Activated naive CD8-positive, alpha-beta T cell treated with anti-CD3 and anti-CD28 coated beads, Interleukin-2, amount 10 ng/mL, durations not matched to agents 7 days and 5 days (primary cell): ENCODE data around the gene WRAP73. TPM values are rescaled to one million over a fixed set of nuclear protein-coding genes. Genes with fewer than 3 reads are reported as not detected.

ENCODE experiments used
- ATAC-seq: fragments of 150-1000 bp; cut with Tn5 transposase; one replicate; pipeline ENCODE4 v1.10.0; 2021; ENCODE audit warnings: low read depth, moderate library complexity
- POLR2A ChIA-PET: fragments of 350-600 bp; sonication (Branson Sonifier 250); formaldehyde crosslinking; loops from one replicate; lab custom pipeline; 2021; ENCODE audit warnings: antibody characterized with exemption; lab: Charles Lee
- DNase-seq: peaks from one replicate; pipeline ENCODE4 v3.0.0; 2021
- H3K27ac Mint-ChIP-seq: one replicate; pipeline ENCODE4 v1.8.0; 2022; ENCODE audit warnings: mild to moderate bottlenecking, mixed read lengths
- H3K27me3 Mint-ChIP-seq: one replicate; pipeline ENCODE4 v1.8.0; 2022; ENCODE audit warnings: mild to moderate bottlenecking, moderate library complexity, mixed read lengths
- H3K36me3 Mint-ChIP-seq: one replicate; pipeline ENCODE4 v1.8.0; 2021; ENCODE audit warnings: mild to moderate bottlenecking, mixed read lengths
- H3K4me1 Mint-ChIP-seq: one replicate; pipeline ENCODE4 v1.8.0; 2021; ENCODE audit warnings: mixed read lengths
- H3K4me3 Mint-ChIP-seq: one replicate; pipeline ENCODE4 v1.8.0; 2022; ENCODE audit warnings: mild to moderate bottlenecking, moderate library complexity, mixed read lengths
- H3K9me3 Mint-ChIP-seq: one replicate; pipeline ENCODE4 v1.8.0; 2021; ENCODE audit warnings: mixed read lengths
- total RNA-seq, 2 experiments: library from RNA; stranded (reverse); gene quantifications; one replicate each; pipeline ENCODE4 v1.2.3, GENCODE V29; 2021

WRAP73 gene
- total RNA-seq, 2 experiments from 2014 or later, result 40.2 to 41.6 TPM

DNA sequence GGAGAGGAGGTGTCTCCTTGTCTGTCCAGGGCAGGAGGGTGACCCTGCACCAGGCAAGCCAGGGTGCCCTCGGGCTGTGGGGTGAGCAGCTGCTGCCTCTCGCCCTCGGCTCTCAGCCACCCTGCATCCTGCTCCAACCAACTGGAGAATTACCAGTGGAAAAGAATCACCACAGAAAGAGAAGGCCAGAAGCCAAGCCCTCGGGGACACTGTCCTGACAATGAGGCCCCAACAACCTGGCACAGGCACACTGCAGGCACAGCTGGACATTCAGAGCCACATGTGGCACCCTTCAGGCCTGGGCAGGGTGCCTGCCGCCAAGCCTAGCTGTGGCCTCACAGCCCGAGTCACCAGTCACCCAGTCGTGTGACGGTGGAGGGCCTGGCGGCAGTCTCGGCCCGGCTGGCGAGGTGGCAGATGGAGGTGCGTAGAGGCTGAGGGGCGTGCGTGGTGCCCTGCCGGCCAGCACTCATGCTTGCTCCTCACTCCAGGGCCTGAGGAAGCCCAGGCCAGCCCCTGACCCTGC, 50.6 kb downstream of the WRAP73 start:
- DNase-seq (no peak), ATAC-seq (no peak)
- Mint-ChIP-seq H3K4me3 (no peak overlapping the region), H3K4me1 (peaks cover 9% of the 10 kb centered on the region), H3K36me3 (no peaks in the 10 kb centered on the region), H3K9me3 (no peaks in the 10 kb centered on the region), H3K27ac (no peak overlapping the region), H3K27me3 (no peaks in the 10 kb centered on the region)
- POLR2A ChIA-PET, result no interaction called here

DNA sequence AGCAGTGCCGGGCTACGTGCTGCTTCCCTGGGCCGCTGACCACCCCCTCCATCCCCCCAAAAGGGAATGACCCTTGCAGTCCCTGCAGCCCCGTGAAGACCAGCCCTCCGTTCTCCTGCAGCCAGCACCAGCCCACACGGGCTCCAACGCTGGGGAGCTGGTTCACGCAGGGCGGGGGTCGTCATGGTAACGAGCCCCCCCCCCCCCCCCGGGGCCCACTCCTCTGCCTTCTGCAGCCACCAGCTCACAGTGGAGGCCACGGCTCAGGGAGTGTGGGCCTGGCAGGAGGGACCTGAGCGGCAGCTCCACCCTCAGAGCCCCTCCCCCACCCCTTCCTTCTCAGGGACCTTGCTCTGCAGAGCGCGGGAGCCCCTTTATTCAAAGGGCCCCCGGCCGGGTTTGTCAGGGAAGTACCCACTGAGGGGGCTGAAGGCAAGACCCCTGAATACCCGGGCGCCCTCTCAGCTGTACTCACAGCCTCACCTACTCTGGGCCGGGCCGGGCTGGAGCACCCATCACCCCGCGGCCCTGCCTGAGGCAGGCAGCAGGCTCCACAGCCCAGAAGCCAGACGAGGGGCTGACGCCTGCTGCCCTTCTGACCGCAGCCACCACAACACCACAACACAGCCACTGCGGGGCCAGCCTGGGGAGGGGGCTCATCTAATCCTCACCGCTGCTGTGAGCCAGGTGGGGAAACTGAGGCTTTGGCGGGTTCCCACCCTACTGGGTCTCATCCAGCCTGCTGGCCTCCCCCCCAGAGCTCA, 51.2 kb downstream of the WRAP73 start:
- Mint-ChIP-seq H3K9me3 (no peaks in the 10 kb centered on the region), H3K27me3 (no peaks in the 10 kb centered on the region), H3K27ac (peak overlapping the region; percentile 96), H3K4me1 (peaks cover 12% of the 10 kb centered on the region), H3K4me3 (peak overlapping the region; percentile 83), H3K36me3 (no peaks in the 10 kb centered on the region)
- no peak for ATAC-seq
- POLR2A ChIA-PET, result no interaction called here
- DNase-seq, result no peak

DNA sequence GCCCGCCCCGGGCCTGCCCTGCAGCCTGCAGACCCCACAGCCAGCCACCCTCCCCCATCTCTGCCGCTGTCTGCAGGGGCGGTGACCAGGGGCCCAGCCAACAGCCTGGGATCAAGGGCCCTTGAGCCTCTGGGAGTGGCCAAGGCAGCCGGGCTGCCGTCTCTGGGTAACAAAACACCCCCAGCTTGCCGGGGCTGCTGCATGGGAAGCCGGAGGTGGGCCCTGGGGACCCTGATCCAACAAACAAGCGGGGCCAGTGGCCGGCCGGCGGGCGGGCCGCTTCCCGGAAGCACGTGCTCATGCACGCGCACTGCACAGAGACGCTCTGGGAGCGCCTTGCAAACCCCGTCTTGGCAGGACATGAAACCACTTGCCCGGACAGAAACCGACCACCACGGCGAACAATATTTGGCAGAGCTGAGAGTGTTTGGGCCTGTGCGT, 51.8 kb downstream of the WRAP73 start:
- no peak for DNase-seq
- peak overlapping the region; percentile 96 for H3K27ac Mint-ChIP-seq
- POLR2A ChIA-PET, result no interaction called here
- H3K36me3 Mint-ChIP-seq, result no peaks in the 10 kb centered on the region
- peaks cover 12% of the 10 kb centered on the region for H3K4me1 Mint-ChIP-seq
- H3K9me3 Mint-ChIP-seq, result no peaks in the 10 kb centered on the region
- no peak for ATAC-seq
- no peaks in the 10 kb centered on the region for H3K27me3 Mint-ChIP-seq
- H3K4me3 Mint-ChIP-seq, result peak overlapping the region; percentile 83

DNA sequence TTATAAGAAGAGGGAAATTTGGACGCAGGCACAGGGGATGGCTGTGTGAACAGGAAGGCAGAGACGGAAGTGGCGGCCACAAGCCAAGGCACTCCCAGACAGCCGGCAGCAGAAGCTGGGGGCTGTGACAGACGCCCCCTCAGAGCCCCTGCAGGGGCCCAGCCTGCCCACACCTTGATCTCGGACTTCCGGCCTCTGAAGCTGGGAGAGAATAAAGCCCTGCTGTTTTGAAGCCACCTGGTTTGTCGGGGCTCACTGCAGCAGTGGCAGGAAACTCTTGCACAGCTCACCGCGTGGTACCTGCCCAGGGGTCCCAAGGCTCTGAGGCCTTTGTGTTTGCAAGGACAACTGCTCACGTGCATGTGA, 52.3 kb downstream of the WRAP73 start:
- POLR2A ChIA-PET, result no interaction called here
- no peaks in the 10 kb centered on the region for H3K9me3 Mint-ChIP-seq
- ATAC-seq, result peak; percentile 71
- DNase-seq, result peak; percentile 56
- no peaks in the 10 kb centered on the region for H3K27me3 Mint-ChIP-seq
- peaks cover 12% of the 10 kb centered on the region for H3K4me1 Mint-ChIP-seq
- H3K27ac Mint-ChIP-seq, result peak overlapping the region; percentile 96
- H3K4me3 Mint-ChIP-seq, result peak overlapping the region; percentile 83
- no peaks in the 10 kb centered on the region for H3K36me3 Mint-ChIP-seq

DNA sequence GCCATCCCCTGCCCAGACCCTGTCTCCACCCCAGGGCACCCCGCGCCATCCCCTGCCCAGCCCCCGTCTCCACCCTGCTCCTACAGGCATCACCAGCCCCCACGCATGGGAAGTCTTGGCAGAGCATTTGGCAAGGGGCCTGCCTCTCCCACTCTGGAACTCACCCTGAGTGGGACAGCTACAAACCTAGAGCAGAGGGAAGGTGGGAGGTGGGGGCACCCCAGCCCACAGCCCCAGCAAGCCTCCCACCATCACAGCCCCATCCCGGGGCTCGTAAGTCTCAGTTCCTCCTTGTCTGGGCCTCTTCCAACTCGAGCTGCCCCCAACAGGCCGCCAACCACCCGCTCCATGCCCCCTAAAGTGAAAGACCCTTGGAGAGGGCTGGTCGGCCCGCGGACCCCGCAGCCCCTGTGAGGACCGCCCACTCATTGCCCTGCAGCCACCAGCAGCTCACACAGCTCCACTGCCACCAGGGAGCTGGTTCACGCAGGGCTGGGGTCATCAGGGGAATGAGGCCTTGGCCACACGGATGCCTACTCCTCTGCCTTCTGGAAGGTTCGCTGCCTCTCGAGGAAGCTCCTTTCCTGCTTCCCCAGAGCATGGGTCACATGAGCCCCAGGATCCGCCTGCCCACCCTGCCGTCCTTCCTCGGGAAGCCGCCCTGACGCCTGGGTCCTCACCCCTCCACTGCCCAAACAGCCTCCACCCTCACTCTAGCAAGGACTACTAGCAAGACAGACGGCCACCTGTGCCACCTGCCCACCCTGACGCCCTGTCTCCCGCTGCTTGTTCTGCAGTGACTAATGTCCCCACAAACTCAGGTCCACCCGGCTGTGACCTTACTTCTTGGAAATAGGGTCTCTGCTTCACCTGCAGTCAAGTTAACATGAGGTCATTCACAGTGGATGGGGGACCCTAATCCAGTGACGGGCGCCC, 53.0 kb downstream of the WRAP73 start:
- H3K27me3 Mint-ChIP-seq, result no peaks in the 10 kb centered on the region
- POLR2A ChIA-PET, result no interaction called here
- H3K9me3 Mint-ChIP-seq, result no peaks in the 10 kb centered on the region
- peak overlapping the region; percentile 83 for H3K4me3 Mint-ChIP-seq
- no peaks in the 10 kb centered on the region for H3K36me3 Mint-ChIP-seq
- peak; percentile 25 for ATAC-seq
- DNase-seq, result no peak
- peak overlapping the region; percentile 96 for H3K27ac Mint-ChIP-seq
- H3K4me1 Mint-ChIP-seq, result peaks cover 12% of the 10 kb centered on the region

DNA sequence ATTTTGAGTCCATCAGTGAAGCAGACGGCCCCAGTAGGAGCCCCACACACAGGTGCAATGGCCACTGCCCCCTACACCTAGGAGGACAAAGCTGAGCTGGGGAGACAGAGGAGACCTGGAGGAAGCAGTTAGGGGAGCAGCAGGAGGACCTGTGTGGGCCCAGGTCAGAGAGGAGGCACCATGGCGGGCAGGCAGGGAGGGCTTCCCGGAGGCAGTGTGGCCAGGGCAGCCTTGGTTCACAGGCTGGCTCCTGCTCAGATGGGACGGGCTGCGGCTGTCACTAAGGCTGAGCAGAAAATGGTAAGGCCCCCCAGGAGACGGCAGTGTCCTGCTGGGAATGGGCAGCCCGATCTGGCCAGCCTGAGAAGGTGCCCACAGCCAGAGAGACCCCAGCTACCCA, 54.0 kb downstream of the WRAP73 start:
- no peak for DNase-seq
- no peaks in the 10 kb centered on the region for H3K9me3 Mint-ChIP-seq
- peak overlapping the region; percentile 60 for H3K27ac Mint-ChIP-seq
- H3K27me3 Mint-ChIP-seq, result no peaks in the 10 kb centered on the region
- peaks cover 12% of the 10 kb centered on the region for H3K4me1 Mint-ChIP-seq
- no peak for ATAC-seq
- POLR2A ChIA-PET, result no interaction called here
- H3K4me3 Mint-ChIP-seq, result no peak overlapping the region
- no peaks in the 10 kb centered on the region for H3K36me3 Mint-ChIP-seq

DNA sequence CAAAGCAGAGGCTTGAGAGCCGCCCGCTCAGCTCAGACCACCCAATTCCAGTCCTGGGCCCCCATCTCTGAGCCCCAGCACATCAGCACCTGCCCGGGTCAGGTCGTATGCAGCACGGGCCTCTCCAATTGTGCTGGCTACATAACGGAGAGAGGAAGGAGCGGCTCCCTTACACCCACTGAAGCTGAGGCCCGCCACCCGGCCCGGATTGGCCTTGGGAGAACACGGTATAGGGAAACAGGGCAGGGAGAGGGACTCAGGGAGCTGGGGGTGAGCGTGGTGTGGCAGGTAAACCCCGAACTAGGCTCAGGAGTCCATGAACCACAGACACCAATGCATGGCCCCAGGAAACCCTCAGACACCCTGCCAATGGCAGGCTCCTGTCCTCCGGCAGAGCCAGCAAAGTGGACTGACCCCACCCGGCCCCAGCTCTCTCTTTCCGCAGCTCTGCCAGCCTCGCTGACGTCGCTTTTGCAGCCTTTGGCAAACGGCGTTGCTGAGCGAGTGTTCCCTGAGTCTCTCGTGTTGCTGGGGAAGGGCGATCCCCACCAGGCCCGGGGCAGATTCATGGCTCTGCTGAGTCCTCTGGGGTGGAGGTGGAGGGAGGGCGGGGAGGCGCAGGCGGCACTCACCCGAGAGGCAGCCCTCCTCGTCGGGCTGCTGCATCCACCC, 55.1 kb downstream of the WRAP73 start:
- Mint-ChIP-seq H3K4me1 (peaks cover 12% of the 10 kb centered on the region), H3K36me3 (no peaks in the 10 kb centered on the region), H3K27me3 (no peaks in the 10 kb centered on the region), H3K27ac (no peak overlapping the region), H3K9me3 (no peaks in the 10 kb centered on the region), H3K4me3 (no peak overlapping the region)
- POLR2A ChIA-PET, result no interaction called here
- no peak for ATAC-seq
- no peak for DNase-seq

DNA sequence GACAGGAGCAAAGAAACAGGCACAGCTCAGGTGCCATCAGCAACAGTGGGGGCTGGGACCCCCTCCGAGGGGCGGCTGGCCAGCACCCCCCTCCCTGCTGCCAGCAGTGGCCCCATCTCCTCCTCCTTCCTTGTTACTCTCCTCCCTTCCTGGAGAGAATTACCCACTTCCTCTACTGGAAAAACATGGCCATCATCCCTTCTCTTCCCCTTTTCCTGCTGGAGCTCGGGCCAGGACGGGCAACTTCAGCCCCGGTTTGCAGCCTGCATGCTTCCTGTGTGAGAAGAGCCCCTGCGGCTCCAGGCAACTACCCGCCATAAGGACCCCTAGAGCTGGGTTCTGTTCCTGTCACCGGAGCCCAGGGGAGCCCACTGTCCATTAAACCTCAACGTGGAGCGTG, 56.2 kb downstream of the WRAP73 start:
- Mint-ChIP-seq H3K4me1 (peaks cover 12% of the 10 kb centered on the region), H3K9me3 (no peaks in the 10 kb centered on the region), H3K27ac (no peak overlapping the region), H3K4me3 (no peak overlapping the region), H3K27me3 (no peaks in the 10 kb centered on the region), H3K36me3 (no peaks in the 10 kb centered on the region)
- POLR2A ChIA-PET, result no interaction called here
- no peak for DNase-seq
- no peak for ATAC-seq

DNA sequence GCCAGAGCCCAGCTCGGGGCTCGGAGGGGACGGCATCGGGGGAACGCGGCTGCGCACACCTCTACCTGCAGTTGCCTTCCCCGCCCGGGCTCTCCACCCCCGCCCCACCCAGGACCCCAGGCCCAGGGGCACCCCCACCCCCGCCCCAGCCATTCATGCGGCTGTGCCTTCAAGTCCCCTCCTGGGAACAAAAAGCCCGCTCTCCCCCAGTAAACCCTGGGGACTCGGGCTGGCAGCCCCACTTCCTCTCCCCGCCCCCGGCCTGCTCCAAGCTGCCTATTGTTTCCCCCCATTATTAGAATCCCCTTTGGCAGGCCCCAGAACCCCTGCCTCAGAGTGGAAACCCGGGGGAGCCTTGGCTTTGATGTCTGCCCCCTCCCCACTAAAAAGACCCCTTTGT, 56.6 kb downstream of the WRAP73 start:
- H3K4me3 Mint-ChIP-seq, result no peak overlapping the region
- DNase-seq (no peak), ATAC-seq (no peak)
- no peaks in the 10 kb centered on the region for H3K36me3 Mint-ChIP-seq
- POLR2A ChIA-PET, result no interaction called here
- H3K27me3 Mint-ChIP-seq, result no peaks in the 10 kb centered on the region
- peaks cover 12% of the 10 kb centered on the region for H3K4me1 Mint-ChIP-seq
- no peaks in the 10 kb centered on the region for H3K9me3 Mint-ChIP-seq
- H3K27ac Mint-ChIP-seq, result no peak overlapping the region

DNA sequence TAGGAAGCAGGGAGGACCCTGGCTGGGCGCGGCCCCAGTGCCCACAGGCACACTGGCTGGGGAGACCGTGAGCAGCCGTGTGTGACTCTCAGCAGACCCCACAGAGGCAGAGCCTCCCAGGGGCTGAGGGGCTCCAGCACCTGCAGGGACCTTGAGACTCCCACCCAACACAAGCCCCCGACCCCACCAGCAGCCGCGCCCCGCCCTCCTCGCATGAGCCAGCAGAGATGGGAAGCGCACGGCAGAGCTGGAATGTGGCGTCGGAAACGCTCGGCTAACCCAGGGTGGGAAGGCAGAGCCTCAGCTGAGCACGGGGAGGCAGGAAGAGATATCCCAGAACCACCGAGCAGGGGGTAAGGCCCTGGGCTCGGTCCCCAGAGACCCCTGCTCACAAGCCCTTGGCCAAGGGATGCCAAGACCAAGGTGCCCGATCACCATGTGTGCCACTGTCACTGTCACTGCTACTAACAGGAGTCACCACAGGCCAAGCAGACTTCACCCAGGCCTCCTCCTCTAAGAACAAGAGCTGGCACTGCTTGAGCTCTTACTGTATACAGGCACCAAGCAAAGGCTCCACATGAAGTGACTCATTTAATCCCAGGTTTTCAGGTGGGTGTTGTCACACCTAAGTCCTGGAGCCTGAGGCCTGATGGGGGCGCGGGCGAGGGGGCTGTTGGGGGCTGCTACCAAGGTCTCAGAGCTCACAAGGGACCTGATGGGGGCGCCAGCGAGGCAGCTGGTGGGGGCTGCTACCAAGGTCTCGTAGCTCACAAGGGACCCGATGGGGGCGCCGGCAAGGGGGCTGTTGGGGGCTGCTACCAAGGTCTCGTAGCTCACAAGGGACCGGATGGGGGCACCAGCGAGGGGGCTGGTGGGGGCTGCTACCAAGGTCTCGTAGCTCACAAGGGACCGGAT, 58.7 kb downstream of the WRAP73 start:
- Mint-ChIP-seq H3K27me3 (no peaks in the 10 kb centered on the region), H3K4me1 (peaks cover 2% of the 10 kb centered on the region), H3K27ac (no peak overlapping the region), H3K36me3 (no peaks in the 10 kb centered on the region), H3K4me3 (no peak overlapping the region), H3K9me3 (no peaks in the 10 kb centered on the region)
- POLR2A ChIA-PET, result interaction anchor here (0.9 kb wide), 1 partner anchor 17 kb away, joined by 3 read pairs; no protein-coding TSS in a partner anchor
- ATAC-seq (no peak), DNase-seq (no peak)

DNA sequence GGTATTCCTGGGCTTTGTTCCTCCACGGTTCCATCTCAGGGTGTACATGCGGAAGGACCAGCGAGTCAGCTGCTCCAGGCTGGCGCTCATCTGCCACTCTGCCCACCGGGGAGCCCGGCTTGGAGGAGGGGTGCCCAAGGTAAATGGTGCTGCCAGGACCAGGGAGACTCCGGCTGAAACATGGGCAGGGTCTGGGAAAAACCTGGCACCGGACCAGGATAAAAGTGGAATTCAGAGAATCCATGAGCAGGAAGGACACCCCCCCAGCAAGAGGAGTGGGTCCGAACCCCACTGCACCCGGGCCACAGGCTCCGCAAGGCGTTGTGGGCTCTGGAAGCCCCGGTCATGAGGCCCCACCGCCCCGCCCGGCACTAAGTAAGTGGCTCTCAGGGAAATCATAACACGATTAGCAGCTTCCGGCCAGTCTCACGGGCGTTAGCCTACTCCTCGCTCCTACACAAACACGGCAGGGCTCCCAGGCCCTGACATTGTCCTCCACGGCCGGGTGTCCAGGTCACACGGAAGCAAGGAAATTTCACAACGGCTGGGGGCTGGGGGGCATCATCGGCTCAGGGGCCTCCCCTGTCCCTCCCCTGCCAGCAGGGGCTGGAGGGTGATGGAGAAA, 59.7 kb downstream of the WRAP73 start:
- peaks cover 2% of the 10 kb centered on the region for H3K4me1 Mint-ChIP-seq
- H3K36me3 Mint-ChIP-seq, result no peaks in the 10 kb centered on the region
- no peak overlapping the region for H3K4me3 Mint-ChIP-seq
- H3K9me3 Mint-ChIP-seq, result no peaks in the 10 kb centered on the region
- ATAC-seq (no peak), DNase-seq (no peak)
- POLR2A ChIA-PET, result no interaction called here
- H3K27me3 Mint-ChIP-seq, result no peaks in the 10 kb centered on the region
- H3K27ac Mint-ChIP-seq, result no peak overlapping the region

DNA sequence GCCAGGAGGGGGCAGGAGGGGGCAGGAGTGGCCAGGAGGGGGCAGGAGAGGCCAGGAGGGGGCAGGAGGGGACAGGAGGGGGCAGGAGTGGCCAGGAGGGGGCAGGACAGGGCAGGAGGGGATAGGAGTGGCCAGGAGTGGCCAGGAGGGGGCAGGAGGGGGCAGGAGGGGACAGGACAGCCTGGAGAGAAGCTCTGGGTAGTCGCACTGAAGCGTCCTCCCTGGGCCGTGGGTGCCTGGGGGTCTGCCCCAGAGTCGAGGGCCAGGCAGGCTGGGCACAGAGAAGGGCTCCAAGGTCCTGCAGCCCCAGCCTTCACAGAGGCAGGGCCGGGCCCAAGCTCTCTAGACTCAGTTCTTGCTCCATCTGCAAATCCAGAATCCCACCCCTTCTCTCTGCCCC, 61.5 kb downstream of the WRAP73 start:
- Mint-ChIP-seq H3K4me3 (no peak overlapping the region), H3K9me3 (peaks cover 3% of the 10 kb centered on the region), H3K4me1 (no peaks in the 10 kb centered on the region), H3K27ac (no peak overlapping the region), H3K36me3 (no peaks in the 10 kb centered on the region), H3K27me3 (no peaks in the 10 kb centered on the region)
- DNase-seq (no peak), ATAC-seq (no peak)
- POLR2A ChIA-PET, result no interaction called here
